MM.1S (cell line): ENCODE measurements around the gene AGAP1.

ENCODE experiments used
- DNase-seq: peaks from one replicate; pipeline ENCODE4 v3.0.0-alpha.2; 2015
- H2AFZ ChIP-seq: fragments of 300-600 bp; sonication (generic); 2 replicates; pipeline ENCODE4 v1.6.0; 2016; ENCODE audit warnings: antibody characterized with exemption, low read length
- H3F3A ChIP-seq: fragments of 300-600 bp; sonication (generic); 2 replicates; pipeline ENCODE4 v1.6.1; 2016; ENCODE audit warnings: mild to moderate bottlenecking, antibody characterized with exemption, low read length, moderate library complexity, mixed read lengths; ENCODE audit not compliant: insufficient read depth
- H3K27ac ChIP-seq: fragments of 300-600 bp; sonication (generic); 2 replicates; pipeline ENCODE4 v1.5.1; 2016; ENCODE audit warnings: mild to moderate bottlenecking, low read length
- H3K27me3 ChIP-seq: fragments of 300-600 bp; sonication (generic); replicated peaks from 2 replicates; pipeline ENCODE4 v1.6.0; 2016; ENCODE audit warnings: low read length; ENCODE audit not compliant: insufficient read depth
- H3K36me3 ChIP-seq: fragments of 300-600 bp; sonication (generic); replicated peaks from 2 replicates; pipeline ENCODE4 v1.6.1; 2016; ENCODE audit warnings: mild to moderate bottlenecking, low read length, mixed read lengths; ENCODE audit not compliant: insufficient read depth
- H3K4me1 ChIP-seq: fragments of 300-600 bp; sonication (generic); 2 replicates; pipeline ENCODE4 v1.6.1; 2016; ENCODE audit warnings: low read length, mixed read lengths
- H3K4me2 ChIP-seq: fragments of 300-600 bp; sonication (generic); 2 replicates; pipeline ENCODE4 v1.6.0; 2016; ENCODE audit warnings: low read depth, low read length
- H3K4me3 ChIP-seq: fragments of 300-600 bp; sonication (generic); 2 replicates; pipeline ENCODE4 v1.5.1; 2016; ENCODE audit warnings: low read length, mixed read lengths
- H3K79me2 ChIP-seq: fragments of 300-600 bp; sonication (generic); 2 replicates; pipeline ENCODE4 v1.6.1; 2016; ENCODE audit warnings: mixed run types, low read length, mixed read lengths
- H3K9ac ChIP-seq: fragments of 300-600 bp; sonication (generic); 2 replicates; pipeline ENCODE4 v1.6.1; 2016; ENCODE audit warnings: low read length, mixed read lengths
- H3K9me2 ChIP-seq: fragments of 300-600 bp; sonication (generic); replicated peaks from 2 replicates; pipeline ENCODE4 v1.6.1; 2016; ENCODE audit warnings: mild to moderate bottlenecking, low read length, mixed read lengths; ENCODE audit not compliant: insufficient read depth
- H3K9me3 ChIP-seq: fragments of 300-600 bp; sonication (generic); replicated peaks from 2 replicates; pipeline ENCODE4 v1.6.1; 2016; ENCODE audit warnings: mild to moderate bottlenecking, low read length, mixed read lengths; ENCODE audit not compliant: insufficient read depth
- H4K20me1 ChIP-seq: fragments of 300-600 bp; sonication (generic); 2 replicates; pipeline ENCODE4 v1.6.1; 2016; ENCODE audit warnings: mild to moderate bottlenecking, low read length, moderate library complexity, mixed read lengths; ENCODE audit not compliant: insufficient read depth
- CTCF ChIP-seq: fragments of 300-600 bp; sonication (generic); IDR thresholded peaks from 2 replicates; pipeline ENCODE4 v1.5.1; 2016; ENCODE audit warnings: antibody characterized with exemption, low read length, mixed read lengths
- EZH2 ChIP-seq: fragments of 300-600 bp; sonication (generic); optimal IDR thresholded peaks from 2 replicates; pipeline ENCODE3; 2017; ENCODE audit warnings: low read depth, mild to moderate bottlenecking, antibody characterized with exemption, low read length, mixed read lengths
- EZH2phosphoT487 ChIP-seq: fragments of 300-600 bp; sonication (generic); IDR thresholded peaks from 2 replicates; pipeline ENCODE4 v1.6.1; 2018; ENCODE audit warnings: antibody characterized with exemption, low read length

The AGAP1 gene

GRCh38 chr2:235518322-235519090 is 24.7 kb downstream of the AGAP1 start:
- Histone ChIP-seq H3K9me3 (no peaks in the 10 kb centered on the region), H3K36me3 (no peaks in the 10 kb centered on the region), H3K79me2 (peaks cover 100% of the 10 kb centered on the region), H3K4me2 (no peak overlapping the region), H3K9me2 (no peaks in the 10 kb centered on the region), H3F3A (no peaks in the 10 kb centered on the region), H3K4me3 (no peak overlapping the region), H4K20me1 (peaks cover under 1% of the 10 kb centered on the region; the same call in 1 of the 2 replicates), H2AFZ (no peak overlapping the region), H3K4me1 (no peaks in the 10 kb centered on the region), H3K9ac (no peak overlapping the region), H3K27me3 (no peaks in the 10 kb centered on the region), H3K27ac (no peak overlapping the region)
- TF ChIP-seq EZH2phosphoT487: no peak
- TF ChIP-seq CTCF: no peak
- no peak for TF ChIP-seq EZH2
- DNase-seq: no peak

- TF ChIP-seq CTCF (no peak), EZH2phosphoT487 (no peak), EZH2 (no peak)
- no peak overlapping the region for H3K9ac ChIP-seq
- H4K20me1 ChIP-seq: peaks cover 3% of the 10 kb centered on the region; the same call in 1 of the 2 replicates
- H3K4me3 ChIP-seq: no peak overlapping the region
- no peak overlapping the region for H3K27ac ChIP-seq
- no peaks in the 10 kb centered on the region for H3K9me3 ChIP-seq
- H3K9me2 ChIP-seq: no peaks in the 10 kb centered on the region
- H3K36me3 ChIP-seq: no peaks in the 10 kb centered on the region
- H3K27me3 ChIP-seq: no peaks in the 10 kb centered on the region
- DNase-seq: no peak
- no peak overlapping the region for H2AFZ ChIP-seq
- H3F3A ChIP-seq: no peaks in the 10 kb centered on the region
- H3K79me2 ChIP-seq: peaks cover 96% of the 10 kb centered on the region
- H3K4me2 ChIP-seq: no peak overlapping the region
- no peaks in the 10 kb centered on the region for H3K4me1 ChIP-seq
Observed at GRCh38 chr2:235520787-235521186, 26.9 kb downstream of the AGAP1 start.

GRCh38 chr2:235521844-235522243 is 28.0 kb downstream of the AGAP1 start:
- Histone ChIP-seq H3K4me1 (no peaks in the 10 kb centered on the region), H2AFZ (no peak overlapping the region), H3K27ac (no peak overlapping the region), H3K79me2 (peaks cover 94% of the 10 kb centered on the region), H3F3A (no peaks in the 10 kb centered on the region), H3K4me2 (no peak overlapping the region), H3K4me3 (no peak overlapping the region), H3K9me2 (no peaks in the 10 kb centered on the region), H4K20me1 (peaks cover 3% of the 10 kb centered on the region; the same call in 1 of the 2 replicates), H3K9ac (no peak overlapping the region), H3K36me3 (no peaks in the 10 kb centered on the region), H3K27me3 (no peaks in the 10 kb centered on the region), H3K9me3 (no peaks in the 10 kb centered on the region)
- no peak for DNase-seq
- no peak for TF ChIP-seq CTCF
- TF ChIP-seq EZH2: no peak
- no peak for TF ChIP-seq EZH2phosphoT487
